Measurements from ENCODE around the gene CLNS1A. TPM values are rescaled to one million over a fixed set of nuclear protein-coding genes. Genes with fewer than 3 reads are reported as not detected.

The CLNS1A gene, protein sequence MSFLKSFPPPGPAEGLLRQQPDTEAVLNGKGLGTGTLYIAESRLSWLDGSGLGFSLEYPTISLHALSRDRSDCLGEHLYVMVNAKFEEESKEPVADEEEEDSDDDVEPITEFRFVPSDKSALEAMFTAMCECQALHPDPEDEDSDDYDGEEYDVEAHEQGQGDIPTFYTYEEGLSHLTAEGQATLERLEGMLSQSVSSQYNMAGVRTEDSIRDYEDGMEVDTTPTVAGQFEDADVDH
- 60.1 to 80.1 TPM (median 70.3 TPM) in 3 replicates for total RNA-seq
- long read RNA-seq, transcript CLNS1A-204 (7 exons, 2,993 nt), result major isoform, 66 of 67 reads
- long read RNA-seq, partial matches to known transcripts, result 0 of 67 reads
- long read RNA-seq, other reads (novel, unspliced or antisense), result 1 of 67 reads

DNA sequence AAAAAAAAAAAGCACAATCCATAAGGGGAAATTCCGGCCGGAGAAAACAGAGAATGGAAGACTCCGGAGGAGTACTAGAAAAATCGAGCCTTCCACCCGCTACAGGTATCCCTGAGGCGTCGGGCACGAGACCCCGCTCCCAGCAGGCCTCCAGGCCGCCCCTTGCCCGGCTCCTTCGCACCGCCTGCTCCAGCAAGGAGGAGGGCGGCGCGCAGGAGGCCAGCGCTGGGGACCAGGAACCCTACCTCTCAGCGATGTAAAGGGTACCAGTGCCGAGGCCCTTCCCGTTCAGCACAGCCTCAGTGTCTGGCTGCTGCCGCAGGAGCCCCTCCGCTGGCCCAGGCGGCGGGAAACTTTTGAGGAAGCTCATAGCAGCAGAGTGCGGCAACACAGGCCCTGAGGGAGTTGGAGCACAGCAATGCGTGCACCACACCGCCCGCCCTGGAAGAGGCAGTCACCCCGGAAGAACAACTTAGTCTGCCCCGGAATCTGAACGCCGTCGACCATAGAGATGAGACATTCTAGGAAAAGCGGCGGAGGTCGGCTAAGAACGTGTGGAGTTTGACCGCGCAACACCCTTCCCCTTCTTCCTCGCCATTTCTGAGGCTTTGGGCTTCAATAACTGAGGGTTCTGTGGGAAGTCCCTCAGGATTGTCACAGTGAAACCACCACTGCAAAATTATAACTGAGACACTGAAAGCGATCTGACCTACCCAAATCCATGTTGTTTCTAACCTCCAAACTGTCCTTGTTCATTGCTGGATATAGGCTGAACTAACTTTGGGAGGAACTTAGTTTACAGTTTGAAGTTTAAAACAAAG is at the start of gene CLNS1A:
Gene CLNS1A (minus strand): TSS at position 450 of the 821 bp plus-strand sequence. CDS start 80 bp downstream, at position 370.
- peak; percentile 9 for TF ChIP-seq CTCF (IDR thresholded peaks at IDR 0.05)
- H3K4me3 Mint-ChIP-seq (ENCODE audit: unreplicated experiment), result peak within 1 kb of the TSS; percentile 92
- peak; percentile 94 for DNase-seq (ENCODE audit: low spot score)
- peaks cover 34% of the 10 kb centered on the region for H3K4me1 Mint-ChIP-seq (ENCODE audit: low read depth)
- no peaks in the 10 kb centered on the region for H3K36me3 Mint-ChIP-seq (ENCODE audit: low read depth)
- H3K9me3 Mint-ChIP-seq (ENCODE audit: low read depth), result peaks cover 3% of the 10 kb centered on the region
- peak within 1 kb of the TSS; percentile 94 for H3K27ac Mint-ChIP-seq (ENCODE audit: unreplicated experiment)
- H3K27me3 Mint-ChIP-seq (ENCODE audit: low read depth), result no peaks in the 10 kb centered on the region

- no peak overlapping the region for H3K4me3 Mint-ChIP-seq (ENCODE audit: unreplicated experiment)
- no peaks in the 10 kb centered on the region for H3K4me1 Mint-ChIP-seq (ENCODE audit: low read depth)
- no peak overlapping the region for H3K27ac Mint-ChIP-seq (ENCODE audit: unreplicated experiment)
- DNase-seq (ENCODE audit: low spot score), result no peak
- H3K9me3 Mint-ChIP-seq (ENCODE audit: low read depth), result no peaks in the 10 kb centered on the region
- TF ChIP-seq CTCF (IDR thresholded peaks at IDR 0.05), result no peak
- H3K36me3 Mint-ChIP-seq (ENCODE audit: low read depth), result peaks cover 16% of the 10 kb centered on the region
- no peaks in the 10 kb centered on the region for H3K27me3 Mint-ChIP-seq (ENCODE audit: low read depth)
Measured at GRCh38 chr11:77687088-77687487, 49.5 kb upstream of the CLNS1A start.

- H3K27me3 Mint-ChIP-seq (ENCODE audit: low read depth), result no peaks in the 10 kb centered on the region
- H3K4me1 Mint-ChIP-seq (ENCODE audit: low read depth), result no peaks in the 10 kb centered on the region
- H3K27ac Mint-ChIP-seq (ENCODE audit: unreplicated experiment), result peak overlapping the region; percentile 8
- H3K36me3 Mint-ChIP-seq (ENCODE audit: low read depth), result peaks cover 42% of the 10 kb centered on the region
- H3K9me3 Mint-ChIP-seq (ENCODE audit: low read depth), result no peaks in the 10 kb centered on the region
- H3K4me3 Mint-ChIP-seq (ENCODE audit: unreplicated experiment), result no peak overlapping the region
- no peak for TF ChIP-seq CTCF (IDR thresholded peaks at IDR 0.05)
- DNase-seq (ENCODE audit: low spot score), result no peak
Measured at GRCh38 chr11:77677138-77677537, 39.5 kb upstream of the CLNS1A start.

GRCh38 chr11:77672264-77672663 is 34.7 kb upstream of the CLNS1A start:
- no peak for TF ChIP-seq CTCF (IDR thresholded peaks at IDR 0.05)
- no peak for DNase-seq (ENCODE audit: low spot score)
- peaks cover 5% of the 10 kb centered on the region for H3K4me1 Mint-ChIP-seq (ENCODE audit: low read depth)
- H3K36me3 Mint-ChIP-seq (ENCODE audit: low read depth), result peaks cover 63% of the 10 kb centered on the region
- no peaks in the 10 kb centered on the region for H3K27me3 Mint-ChIP-seq (ENCODE audit: low read depth)
- no peaks in the 10 kb centered on the region for H3K9me3 Mint-ChIP-seq (ENCODE audit: low read depth)
- no peak overlapping the region for H3K27ac Mint-ChIP-seq (ENCODE audit: unreplicated experiment)
- no peak overlapping the region for H3K4me3 Mint-ChIP-seq (ENCODE audit: unreplicated experiment)

GRCh38 chr11:77669848-77670511 is 32.4 kb upstream of the CLNS1A start:
- Mint-ChIP-seq H3K27me3 (ENCODE audit: low read depth) (no peaks in the 10 kb centered on the region), H3K4me3 (ENCODE audit: unreplicated experiment) (no peak overlapping the region), H3K9me3 (ENCODE audit: low read depth) (no peaks in the 10 kb centered on the region), H3K27ac (ENCODE audit: unreplicated experiment) (no peak overlapping the region), H3K36me3 (ENCODE audit: low read depth) (peaks cover 51% of the 10 kb centered on the region), H3K4me1 (ENCODE audit: low read depth) (peaks cover 5% of the 10 kb centered on the region)
- TF ChIP-seq CTCF (IDR thresholded peaks at IDR 0.05), result no peak
- no peak for DNase-seq (ENCODE audit: low spot score)

All from chondrocyte (in vitro differentiated cells).